GM18517 (cell line): ENCODE results near the gene FGGY.
"Not testable (repeated sequence)": the region's sequence is repeated elsewhere in the genome, so short reads cannot be mapped to it uniquely, and the experiment has no call there.

Source experiments
- ATAC-seq: cut with Tn5 transposase; IDR thresholded peaks from one replicate; pipeline ENCODE4 v1.9.1; 2021; ENCODE audit warnings: mild to moderate bottlenecking, moderate library complexity; ENCODE audit not compliant: unreplicated experiment

FGGY gene

GRCh38 chr1:59288046-59288445 is 8.8 kb upstream of the FGGY start:
- ATAC-seq: no peak

GRCh38 chr1:59289570-59289969 is 7.3 kb upstream of the FGGY start:
- no peak for ATAC-seq

GRCh38 chr1:59290193-59290949 is 6.5 kb upstream of the FGGY start:
- ATAC-seq: peak; percentile 92

GRCh38 chr1:59291561-59291960 is 5.3 kb upstream of the FGGY start:
- no peak for ATAC-seq

GRCh38 chr1:59292562-59292961 is 4.3 kb upstream of the FGGY start:
- no peak for ATAC-seq

- ATAC-seq: no peak
These were observed 3.7 kb upstream of the FGGY start for GRCh38 chr1:59293206-59293605.

GRCh38 chr1:59293849-59294248 is 3.0 kb upstream of the FGGY start:
- ATAC-seq: no peak

GRCh38 chr1:59294423-59294822 is 2.5 kb upstream of the FGGY start:
- ATAC-seq: no peak

- ATAC-seq: no peak
These were observed 1.3 kb upstream of the FGGY start for GRCh38 chr1:59295618-59296017.

- no peak for ATAC-seq
These were observed 1.2 kb downstream of the FGGY start for GRCh38 chr1:59298026-59298583.

GRCh38 chr1:59298710-59299346 is 1.9 kb downstream of the FGGY start:
- ATAC-seq: no peak

- not testable (repeated sequence) for ATAC-seq
These were observed 2.8 kb downstream of the FGGY start for GRCh38 chr1:59299670-59300069.

- ATAC-seq: no peak
These were observed 5.4 kb downstream of the FGGY start for GRCh38 chr1:59302297-59302696.

- no peak for ATAC-seq
These were observed 6.0 kb downstream of the FGGY start for GRCh38 chr1:59302871-59303270.

GRCh38 chr1:59305188-59305587 is 8.3 kb downstream of the FGGY start:
- ATAC-seq: no peak

- ATAC-seq: no peak
These were observed 10.7 kb downstream of the FGGY start for GRCh38 chr1:59307591-59307990.

GRCh38 chr1:59308839-59309238 is 11.9 kb downstream of the FGGY start:
- no peak for ATAC-seq

- ATAC-seq: no peak
These were observed 12.5 kb downstream of the FGGY start for GRCh38 chr1:59309392-59309791.

GRCh38 chr1:59309795-59310548 is 13.1 kb downstream of the FGGY start:
- ATAC-seq: no peak

- no peak for ATAC-seq
These were observed 13.8 kb downstream of the FGGY start for GRCh38 chr1:59310549-59311250.
